Measurements from ENCODE around the gene ITGB3. TPM values are rescaled to one million over a fixed set of nuclear protein-coding genes. Genes with fewer than 3 reads are reported as not detected.

Gene ITGB3
- total RNA-seq, 1 experiment from 2014 or later, result 0.48 TPM

DNA sequence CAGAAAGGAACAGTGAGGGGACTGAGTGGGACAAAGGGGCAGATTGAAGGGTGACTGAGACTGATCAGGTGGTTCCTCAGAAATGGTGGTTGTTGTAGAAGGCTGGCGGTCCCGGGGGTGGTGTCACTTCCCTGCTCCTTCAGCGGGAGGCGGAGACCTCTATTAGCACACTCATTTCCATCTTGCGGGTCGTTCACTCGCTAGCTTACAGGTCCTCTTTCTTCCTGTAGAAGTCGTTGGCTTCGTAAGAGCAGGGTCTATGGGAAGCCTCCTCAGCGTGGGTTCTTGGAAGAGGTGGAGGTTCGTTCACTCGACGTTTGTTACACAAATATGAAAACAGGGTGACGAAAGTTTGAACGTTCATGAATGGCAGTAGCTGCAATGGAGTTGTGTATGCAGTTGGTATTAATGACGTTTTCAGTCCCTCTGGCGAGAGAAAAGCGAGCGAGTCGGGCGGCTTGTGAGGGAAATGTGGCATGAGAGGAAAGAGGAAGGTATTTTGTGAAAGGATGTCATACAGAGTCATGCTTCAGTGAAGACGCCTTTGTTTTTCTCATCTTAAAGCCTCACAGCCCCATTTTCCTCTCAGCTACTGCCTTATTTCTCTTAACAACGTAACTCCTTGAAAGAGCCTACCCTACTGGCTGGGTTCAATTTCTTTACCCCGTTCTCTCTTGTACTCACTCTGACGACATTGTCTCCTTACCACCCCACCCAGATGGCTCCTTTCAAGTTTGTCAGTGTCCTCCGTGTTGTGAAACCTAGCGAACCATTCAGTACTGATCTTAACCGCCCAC lies 70.8 kb downstream of the ITGB3 start:
- Histone ChIP-seq H3K4me1 (peaks cover 13% of the 10 kb centered on the region), H3K9me3 (no peaks in the 10 kb centered on the region), H3K27me3 (replicated peaks; ENCODE audit: control insufficient read depth, insufficient read depth, low read length) (no peaks in the 10 kb centered on the region), H3K36me3 (ENCODE audit: control insufficient read depth, insufficient read depth, low read length) (no peaks in the 10 kb centered on the region), H3K4me3 (ENCODE audit: low read depth, low read length) (peak overlapping the region; percentile 50)
- peak; percentile 72 to 78 for DNase-seq
- ChIA-PET CTCF (interaction anchor here (0.7 to 1.0 kb wide), 3 partner anchors 9 to 76 kb away, joined by 3 to 6 read pairs (median 3); no protein-coding TSS in a partner anchor), POLR2A (interaction anchor here (0.6 to 2.1 kb wide), 7 partner anchors 81 to 323 kb away, joined by 3 to 6 read pairs (median 3); partner anchors contain the start of gene CDC27)
- TF ChIP-seq, protein P1, sequence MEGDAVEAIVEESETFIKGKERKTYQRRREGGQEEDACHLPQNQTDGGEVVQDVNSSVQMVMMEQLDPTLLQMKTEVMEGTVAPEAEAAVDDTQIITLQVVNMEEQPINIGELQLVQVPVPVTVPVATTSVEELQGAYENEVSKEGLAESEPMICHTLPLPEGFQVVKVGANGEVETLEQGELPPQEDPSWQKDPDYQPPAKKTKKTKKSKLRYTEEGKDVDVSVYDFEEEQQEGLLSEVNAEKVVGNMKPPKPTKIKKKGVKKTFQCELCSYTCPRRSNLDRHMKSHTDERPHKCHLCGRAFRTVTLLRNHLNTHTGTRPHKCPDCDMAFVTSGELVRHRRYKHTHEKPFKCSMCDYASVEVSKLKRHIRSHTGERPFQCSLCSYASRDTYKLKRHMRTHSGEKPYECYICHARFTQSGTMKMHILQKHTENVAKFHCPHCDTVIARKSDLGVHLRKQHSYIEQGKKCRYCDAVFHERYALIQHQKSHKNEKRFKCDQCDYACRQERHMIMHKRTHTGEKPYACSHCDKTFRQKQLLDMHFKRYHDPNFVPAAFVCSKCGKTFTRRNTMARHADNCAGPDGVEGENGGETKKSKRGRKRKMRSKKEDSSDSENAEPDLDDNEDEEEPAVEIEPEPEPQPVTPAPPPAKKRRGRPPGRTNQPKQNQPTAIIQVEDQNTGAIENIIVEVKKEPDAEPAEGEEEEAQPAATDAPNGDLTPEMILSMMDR (IDR thresholded peaks at IDR 0.05; ENCODE audit: insufficient read depth in 1 of 2, low read depth in 1 of 2, low read length in 1 of 2, severe bottlenecking in 1 of 2, unreplicated experiment in 1 of 2), result no peak
- intact Hi-C loops (cut with micrococcal nuclease; ENCODE audit: unreplicated experiment), result no loop called here
- Mint-ChIP-seq H3K4me1 (ENCODE audit: low read depth, unreplicated experiment) (peaks cover 28% of the 10 kb centered on the region), H3K27ac (ENCODE audit: unreplicated experiment) (peak overlapping the region; percentile 100), H3K36me3 (ENCODE audit: insufficient read depth, unreplicated experiment) (peaks cover 19% of the 10 kb centered on the region), H3K4me3 (ENCODE audit: unreplicated experiment) (peak overlapping the region; percentile 100), H3K27me3 (ENCODE audit: insufficient read depth, unreplicated experiment) (no peaks in the 10 kb centered on the region), H3K9me3 (ENCODE audit: unreplicated experiment) (no peaks in the 10 kb centered on the region)
- BruUV-seq (replicated peaks), result TSS peak; percentile 90

DNA sequence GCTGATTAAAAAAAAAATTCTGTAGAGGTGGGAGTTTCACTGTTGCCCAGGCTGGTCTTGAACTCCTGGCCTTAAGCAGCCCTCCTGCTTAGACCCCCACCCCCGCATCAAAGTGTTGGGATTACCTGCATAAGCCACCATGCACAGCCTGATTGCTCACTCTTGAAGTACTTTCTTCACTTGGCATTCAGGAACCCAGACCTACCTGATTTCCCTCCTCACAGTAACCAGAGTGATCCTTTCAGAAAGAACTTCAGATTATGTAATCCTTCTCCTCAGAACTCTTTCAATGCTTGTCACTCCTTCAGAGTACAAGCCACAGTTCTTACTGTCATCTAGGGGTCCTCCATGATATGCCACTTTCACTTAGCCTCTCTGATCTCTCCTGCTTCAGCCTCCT lies 71.5 kb downstream of the ITGB3 start:
- DNase-seq, result no peak
- Mint-ChIP-seq H3K36me3 (ENCODE audit: insufficient read depth, unreplicated experiment) (peaks cover 19% of the 10 kb centered on the region), H3K9me3 (ENCODE audit: unreplicated experiment) (no peaks in the 10 kb centered on the region), H3K27ac (ENCODE audit: unreplicated experiment) (peak overlapping the region; percentile 100), H3K27me3 (ENCODE audit: insufficient read depth, unreplicated experiment) (no peaks in the 10 kb centered on the region), H3K4me3 (ENCODE audit: unreplicated experiment) (peak overlapping the region; percentile 100), H3K4me1 (ENCODE audit: low read depth, unreplicated experiment) (peaks cover 35% of the 10 kb centered on the region)
- CTCF ChIA-PET, result no interaction called here
- no peaks in the 10 kb centered on the region for H3K9me3 ChIP-seq
- H3K36me3 ChIP-seq (ENCODE audit: control insufficient read depth, insufficient read depth, low read length), result no peaks in the 10 kb centered on the region
- H3K27me3 ChIP-seq (replicated peaks; ENCODE audit: control insufficient read depth, insufficient read depth, low read length), result no peaks in the 10 kb centered on the region
- TF ChIP-seq, protein P1 (IDR thresholded peaks at IDR 0.05; ENCODE audit: insufficient read depth in 1 of 2, low read depth in 1 of 2, low read length in 1 of 2, severe bottlenecking in 1 of 2, unreplicated experiment in 1 of 2), result no peak
- POLR2A ChIA-PET, result interaction anchor here (0.6 kb wide), 1 partner anchor 189 kb away, joined by 5 read pairs; no protein-coding TSS in a partner anchor
- intact Hi-C loops (cut with micrococcal nuclease; ENCODE audit: unreplicated experiment), result no loop called here
- peaks cover 17% of the 10 kb centered on the region for H3K4me1 ChIP-seq
- peak overlapping the region; percentile 50; the same call in 1 of the 2 replicates for H3K4me3 ChIP-seq (ENCODE audit: low read depth, low read length)
- no TSS peak for BruUV-seq (replicated peaks)

DNA sequence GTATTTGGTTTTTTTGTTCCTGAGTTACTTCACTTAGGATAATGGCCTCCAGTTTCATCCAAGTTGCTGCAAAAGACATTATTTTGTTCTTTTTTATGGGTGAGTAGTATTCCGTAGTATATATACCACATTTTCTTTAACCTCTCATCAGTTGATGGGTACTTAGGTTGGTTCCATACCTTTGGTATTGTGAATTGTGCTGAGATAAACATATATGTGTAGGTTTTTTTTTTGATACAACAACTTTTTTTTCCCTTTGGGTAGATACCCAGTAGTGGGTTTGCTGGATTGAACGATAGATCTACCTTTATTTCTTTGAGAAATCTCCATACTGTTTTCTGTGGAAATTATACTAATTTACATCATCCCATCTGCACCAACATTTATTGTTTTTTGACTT lies 76.9 kb downstream of the ITGB3 start:
- no peaks in the 10 kb centered on the region for H3K27me3 Mint-ChIP-seq (ENCODE audit: insufficient read depth, unreplicated experiment)
- H3K4me1 ChIP-seq, result peaks cover 14% of the 10 kb centered on the region
- H3K27me3 ChIP-seq (replicated peaks; ENCODE audit: control insufficient read depth, insufficient read depth, low read length), result no peaks in the 10 kb centered on the region
- ChIA-PET POLR2A (no interaction called here), CTCF (no interaction called here)
- H3K27ac Mint-ChIP-seq (ENCODE audit: unreplicated experiment), result no peak overlapping the region
- intact Hi-C loops (cut with micrococcal nuclease; ENCODE audit: unreplicated experiment), result no loop called here
- no peak overlapping the region for H3K4me3 ChIP-seq (ENCODE audit: low read depth, low read length)
- no peaks in the 10 kb centered on the region for H3K36me3 ChIP-seq (ENCODE audit: control insufficient read depth, insufficient read depth, low read length)
- TF ChIP-seq, protein P1 (IDR thresholded peaks at IDR 0.05; ENCODE audit: insufficient read depth in 1 of 2, low read depth in 1 of 2, low read length in 1 of 2, severe bottlenecking in 1 of 2, unreplicated experiment in 1 of 2), result no peak
- H3K4me1 Mint-ChIP-seq (ENCODE audit: low read depth, unreplicated experiment), result peaks cover 32% of the 10 kb centered on the region
- no peak overlapping the region for H3K4me3 Mint-ChIP-seq (ENCODE audit: unreplicated experiment)
- peaks cover 23% of the 10 kb centered on the region for H3K9me3 Mint-ChIP-seq (ENCODE audit: unreplicated experiment)
- H3K9me3 ChIP-seq, result no peaks in the 10 kb centered on the region
- DNase-seq, result no peak
- peaks cover 9% of the 10 kb centered on the region for H3K36me3 Mint-ChIP-seq (ENCODE audit: insufficient read depth, unreplicated experiment)
- BruUV-seq (replicated peaks), result no TSS peak
